GM12878 (cell line): Measurements from ENCODE around the gene INSRR. TPM values are rescaled to one million over a fixed set of nuclear protein-coding genes. Genes with fewer than 3 reads are reported as not detected.

ENCODE experiments used
- ATAC-seq: fragments of 200-7000 bp; cut with Tn5 transposase; 3 replicates; pipeline ENCODE4 v1.9.1; 2020; ENCODE audit warnings: mild to moderate bottlenecking, moderate library complexity
- BruUV-seq: library from RNA; stranded (reverse); fragments of 400-500 nt; replicated peaks from 2 replicates; lab custom pipeline; 2021; lab: Mats Ljungman, UMichigan
- CTCF ChIA-PET: fragments of 300-600 bp; sonication (Branson Sonifier 250); formaldehyde crosslinking; extraction: SDS; loops from one replicate; lab custom pipeline; 2021; ENCODE audit warnings: inconsistent platforms; lab: Yijun Ruan, JAX
- POLR2A ChIA-PET: fragments of 350-600 bp; formaldehyde crosslinking; extraction: SDS; loops from one replicate; lab custom pipeline; 2021; ENCODE audit warnings: inconsistent platforms; lab: Charles Lee
- RAD21 ChIA-PET: fragments of 300-600 bp; sonication (Branson Sonifier 250); formaldehyde crosslinking; loops from one replicate; lab custom pipeline; 2023; ENCODE audit warnings: antibody characterized with exemption; ENCODE audit not compliant: unreplicated experiment; lab: Charles Lee
- SMC1A ChIA-PET: fragments of 300-600 bp; sonication (Branson Sonifier 250); formaldehyde crosslinking; loops from one replicate; lab custom pipeline; 2023; ENCODE audit not compliant: unreplicated experiment, uncharacterized antibody; lab: Charles Lee
- DNase-seq: peaks from one replicate; pipeline ENCODE4 v3.0.0-alpha.2; 2011; ENCODE audit warnings: low read depth, low spot score
- FAIRE-seq: peaks from 3 replicates; lab custom pipeline; 2011; peaks lifted over from hg19 to GRCh38; lab: Jason Lieb, UNC
- H2AFZ ChIP-seq: 2 replicates; pipeline ENCODE4 v1.6.0; 2011; ENCODE audit warnings: low read depth, low read length, control low read depth; ENCODE audit not compliant: control insufficient read depth
- H3K27ac ChIP-seq: 2 replicates; pipeline ENCODE4 v1.5.1; 2011; ENCODE audit warnings: control low read depth; ENCODE audit not compliant: control insufficient read depth, insufficient read depth
- H3K27me3 ChIP-seq, 2 experiments: replicated peaks in 1 of 2; 2 replicates each; pipeline versions ENCODE4 v1.6.0 to v1.6.1; 2011; ENCODE audit warnings: low read length in 1 of 2; ENCODE audit not compliant: control insufficient read depth in 2 of 2, insufficient read depth in 2 of 2
- H3K36me3 ChIP-seq, 2 experiments: 2 replicates each; pipeline ENCODE4 v1.5.1; 2011; ENCODE audit warnings: low read length in 1 of 2; ENCODE audit not compliant: control insufficient read depth in 2 of 2, insufficient read depth in 2 of 2
- H3K4me1 ChIP-seq: 2 replicates; pipeline ENCODE4 v1.6.1; 2011; ENCODE audit warnings: mild to moderate bottlenecking, low read length, moderate library complexity, mixed read lengths; ENCODE audit not compliant: control insufficient read depth, insufficient read depth
- H3K4me2 ChIP-seq: 2 replicates; pipeline ENCODE4 v1.6.0; 2011; ENCODE audit warnings: control low read depth; ENCODE audit not compliant: control insufficient read depth, insufficient read depth
- H3K4me3 ChIP-seq: fragments of 200-600 bp; sonication (generic); 2 replicates; pipeline ENCODE4 v1.5.1; 2016
- H3K79me2 ChIP-seq: 2 replicates; pipeline ENCODE4 v1.6.0; 2011; ENCODE audit warnings: low read length; ENCODE audit not compliant: control insufficient read depth, insufficient read depth
- H3K9ac ChIP-seq: 2 replicates; pipeline ENCODE4 v1.8.0; 2011; ENCODE audit warnings: low read length, control low read depth, mixed read lengths; ENCODE audit not compliant: control insufficient read depth, insufficient read depth
- H3K9me3 ChIP-seq: replicated peaks from 3 replicates; pipeline ENCODE4 v1.5.1; 2011; ENCODE audit warnings: mild to moderate bottlenecking, low read length; ENCODE audit not compliant: control insufficient read depth, insufficient read depth
- H4K20me1 ChIP-seq: 2 replicates; pipeline ENCODE4 v1.6.0; 2011; ENCODE audit not compliant: control insufficient read depth, insufficient read depth
- BCLAF1 ChIP-seq: fragments of 450-650 bp; IDR thresholded peaks from 2 replicates; pipeline ENCODE4 v1.6.1; 2017; ENCODE audit warnings: antibody characterized with exemption, mild to moderate bottlenecking, moderate library complexity
- MXI1 ChIP-seq: fragments of 150-350 bp; IDR thresholded peaks from 2 replicates; pipeline ENCODE4 v1.6.1; 2011; ENCODE audit warnings: low read depth, mild to moderate bottlenecking, inconsistent platforms, low read length, improper control_type of control experiment
- NFYA ChIP-seq: IDR thresholded peaks from 2 replicates; pipeline ENCODE4 v1.6.1; 2011; ENCODE audit warnings: low read depth, mild to moderate bottlenecking, low read length, improper control_type of control experiment, borderline replicate concordance
- POLR2AphosphoS5 ChIP-seq: IDR thresholded peaks from 2 replicates; pipeline ENCODE4 v1.6.1; 2011; ENCODE audit warnings: mild to moderate bottlenecking, low read length, inconsistent platforms
- RELB ChIP-seq: fragments of 450-650 bp; IDR thresholded peaks from 2 replicates; pipeline ENCODE4 v1.6.1; 2017; ENCODE audit warnings: low read depth, mild to moderate bottlenecking, moderate library complexity
- TARDBP ChIP-seq: IDR thresholded peaks from 2 replicates; pipeline ENCODE4 v1.6.1; 2016; ENCODE audit warnings: borderline replicate concordance
- ZBTB33 ChIP-seq: fragments of 450-650 bp; IDR thresholded peaks from 2 replicates; pipeline ENCODE4 v1.6.1; 2017; ENCODE audit warnings: mild to moderate bottlenecking
- WGBS: methylation state at CpG from one replicate; pipeline ENCODE4 v1.1.6; 2016; ENCODE audit warnings: low lambda C conversion rate; ENCODE audit not compliant: insufficient replicate concordance, insufficient coverage; ENCODE audit errors: missing lambda C conversion rate; 5-methylcytosine and 5-hydroxymethylcytosine counted together
- in situ Hi-C: fragments of 300-500 bp; cut with MboI; formaldehyde crosslinking; loops from 9 replicates; pipeline ENCODE4 v1.14.3; 2018; ENCODE audit warnings: mixed read lengths
- intact Hi-C: fragments of 100-400 bp; cut with micrococcal nuclease; formaldehyde crosslinking; loops from one replicate; pipeline ENCODE4 v1.14.2; 2022; ENCODE audit not compliant: unreplicated experiment
- polyA plus RNA-seq, 11 experiments: library from polyadenylated mRNA; depleted of rRNA in 4 of 11; unstranded in 6 of 11; stranded (reverse) in 5 of 11; fragments of >200 nt; fragmentation: Nextera tagmentation in 4 of 11; fragmentation: Illumina TruSeq in 1 of 11; extraction: Ambion mirVana in 4 of 11; extraction: Trizol in 1 of 11; gene quantifications; 1 replicate in 1 of 11; 2 replicates in 10 of 11; pipeline versions ENCODE4 v1.2.1 to v1.2.3, GENCODE V29; 2011 to 2016; ENCODE audit warnings: inconsistent platforms in 2 of 11, missing spikeins in 2 of 11, low read depth in 1 of 11
- total RNA-seq, 4 experiments: library from RNA; depleted of rRNA in 3 of 4; stranded (reverse); fragments of >200 nt in 3 of 4; fragmentation: Illumina TruSeq in 1 of 4; extraction: Trizol in 1 of 4; gene quantifications; 2 replicates each; pipeline versions ENCODE4 v1.2.1 to v1.2.3, GENCODE V29; 2013 to 2021

Gene INSRR
- total and polyA plus RNA-seq, 10 of the 15 experiments (the other 5 are each of a cell fraction or from before 2014, with no cell fraction given) = 0.01 TPM; not detected in 9

GRCh38 chr1:156848461-156849150, 10.3 kb downstream of the INSRR start:
- WGBS = 14% methylated on average over 36 of the region's 36 CpGs
- ATAC-seq (peak; percentile 46), DNase-seq (no peak), FAIRE-seq (no peak)
- Histone ChIP-seq H3K4me3 (no peak overlapping the region), H3K9me3 (no peaks in the 10 kb centered on the region), H4K20me1 (no peaks in the 10 kb centered on the region), H3K36me3 (no peaks in the 10 kb centered on the region), H3K27me3 (peaks cover 0 to 7% of the 10 kb centered on the region in 2 experiments; a peak in 3 of 4 replicates), H2AFZ (no peak overlapping the region), H3K27ac (no peak overlapping the region), H3K4me1 (no peaks in the 10 kb centered on the region), H3K4me2 (no peak overlapping the region), H3K9ac (no peak overlapping the region), H3K79me2 (no peaks in the 10 kb centered on the region)
- TF ChIP-seq RELB (no peak), POLR2AphosphoS5 (no peak), ZBTB33 (no peak), TARDBP (no peak), NFYA (no peak), MXI1 (no peak), BCLAF1 (no peak)
- ChIA-PET RAD21 (interaction anchor here (1.0 to 1.3 kb wide), 3 partner anchors 9 to 11 kb away, joined by 3 to 4 read pairs (median 3); no protein-coding TSS in a partner anchor), POLR2A (interaction anchor here (0.5 to 1.5 kb wide), 3 partner anchors 11 to 60 kb away, joined by 3 to 4 read pairs (median 3); no protein-coding TSS in a partner anchor), SMC1A (interaction anchor here (1.3 to 1.5 kb wide), 2 partner anchors 10 to 12 kb away, joined by 3 to 7 read pairs; partner anchors contain the start of gene NTRK1), CTCF (interaction anchor here (1.5 to 2.6 kb wide), 6 partner anchors 10 to 123 kb away, joined by 3 to 23 read pairs (median 6); partner anchors contain the start of genes INSRR and NTRK1)
- in situ Hi-C loops (no loop called here), intact Hi-C loops (no loop called here)
- BruUV-seq = no TSS peak
